ENCODE results near the gene ROR2.

- TF ChIP-seq CTCF (IDR thresholded peaks at IDR 0.05; ENCODE audit: insufficient read depth, low read length, poor library complexity, severe bottlenecking) = no peak
- no peak for TF ChIP-seq EZH2phosphoT487 (conservative IDR thresholded peaks at IDR 0.05; ENCODE audit: low read length)
Observed at GRCh38 chr9:91834740-91835139, 115.3 kb downstream of the ROR2 start.
